Gastroesophageal sphincter (tissue), 4 donors: Measurements from ENCODE around the gene ROR1. TPM values are rescaled to one million over a fixed set of nuclear protein-coding genes. Genes with fewer than 3 reads are reported as not detected.

Experiments used
- ATAC-seq: fragments of 150-250 bp; one replicate; pipeline ENCODE4 v1.9.1; 2016; ENCODE audit warnings: mild to moderate bottlenecking, moderate library complexity
- H3K27ac ChIP-seq, 4 donors: fragments of 200-600 bp; sonication (generic) in 3 of 4; 1 replicate in 3 of 4; 2 replicates in 1 of 4; pipeline ENCODE4 v1.5.1; 2016 to 2019
- H3K27me3 ChIP-seq: fragments of 200-600 bp; sonication (generic); one replicate; pipeline ENCODE4 v1.5.1; 2019
- H3K36me3 ChIP-seq, 2 donors: fragments of 200-600 bp; sonication (generic); one replicate each; pipeline ENCODE4 v1.5.1; 2019; ENCODE audit warnings: control low read depth in 1 of 2
- H3K4me1 ChIP-seq, 3 donors: fragments of 200-600 bp; sonication (generic); 1 replicate in 2 of 3; 2 replicates in 1 of 3; pipeline ENCODE4 v1.5.1; 2016 to 2019; ENCODE audit warnings: control low read depth in 2 of 3
- H3K4me3 ChIP-seq, 2 donors: fragments of 200-600 bp; sonication (generic); one replicate each; pipeline ENCODE4 v1.5.1; 2019; ENCODE audit warnings: mild to moderate bottlenecking in 1 of 2, moderate library complexity in 1 of 2
- H3K9me3 ChIP-seq, 3 donors: fragments of 200-600 bp; sonication (generic); one replicate each; pipeline ENCODE4 v1.5.1; 2017 to 2019; ENCODE audit warnings: control low read depth in 2 of 3
- CTCF ChIP-seq, 4 experiments: fragments of 200-600 bp in 2 of 4; fragments of 450-650 bp in 2 of 4; sonication (generic) in 1 of 4; IDR thresholded peaks; one replicate each; pipeline ENCODE4 v1.5.1; 2017 to 2019; ENCODE audit warnings: antibody characterized with exemption in 4 of 4, mild to moderate bottlenecking in 2 of 4, moderate library complexity in 2 of 4
- EP300 ChIP-seq: sonication (generic); formaldehyde crosslinking; IDR thresholded peaks from one replicate; pipeline ENCODE4 v1.6.1; 2017; ENCODE audit warnings: antibody characterized with exemption, mild to moderate bottlenecking
- POLR2A ChIP-seq, 2 donors: fragments of 450-650 bp; IDR thresholded peaks; one replicate each; pipeline ENCODE4 v1.6.1; 2017; ENCODE audit warnings: antibody characterized with exemption in 2 of 2, mild to moderate bottlenecking in 2 of 2, moderate library complexity in 1 of 2
- POLR2AphosphoS5 ChIP-seq: sonication (generic); formaldehyde crosslinking; IDR thresholded peaks from one replicate; pipeline ENCODE4 v1.6.1; 2017; ENCODE audit warnings: antibody characterized with exemption
- WGBS, 2 donors: methylation state at CpG; one replicate each; pipeline ENCODE4 v1.1.5; 2018; ENCODE audit warnings: low coverage in 1 of 2; 5-methylcytosine and 5-hydroxymethylcytosine counted together
- total RNA-seq, 4 donors: library from RNA; depleted of rRNA; stranded (reverse); fragments of >200 nt; gene quantifications; one replicate each; pipeline ENCODE4 v1.1.0, GENCODE V29; 2016

Gene ROR1
- total RNA-seq, 4 donors from 2014 or later, result 5.0 to 38.0 (median 8.3) TPM

- no peak overlapping the region for H3K4me3 ChIP-seq
- no peaks in the 10 kb centered on the region for H3K36me3 ChIP-seq
- no peaks in the 10 kb centered on the region for H3K9me3 ChIP-seq
- TF ChIP-seq CTCF (IDR thresholded peaks at IDR 0.05) (no peak), POLR2AphosphoS5 (no peak), EP300 (no peak), POLR2A (IDR thresholded peaks at IDR 0.05) (no peak)
- no peak overlapping the region for H3K27ac ChIP-seq
- no peak for ATAC-seq
- H3K4me1 ChIP-seq, result no peaks in the 10 kb centered on the region
- H3K27me3 ChIP-seq, result no peaks in the 10 kb centered on the region
Measured at GRCh38 chr1:63921802-63922201, 148.0 kb downstream of the ROR1 start.

GRCh38 chr1:63922848-63923247 lies 149.0 kb downstream of the ROR1 start:
- Histone ChIP-seq H3K27ac (no peak overlapping the region), H3K36me3 (no peaks in the 10 kb centered on the region), H3K4me3 (no peak overlapping the region), H3K4me1 (peaks cover 0 to under 1% (median 0%) of the 10 kb centered on the region in 3 donors), H3K27me3 (no peaks in the 10 kb centered on the region), H3K9me3 (no peaks in the 10 kb centered on the region)
- no peak for TF ChIP-seq POLR2A (IDR thresholded peaks at IDR 0.05)
- no peak for ATAC-seq
- 83 to 100% methylated on average over 1 to 2 of the region's 6 CpGs for WGBS, 2 donors

- Histone ChIP-seq H3K4me1 (peaks cover 0 to 5% (median 2%) of the 10 kb centered on the region in 3 donors), H3K9me3 (no peaks in the 10 kb centered on the region), H3K27ac (no peak overlapping the region), H3K27me3 (no peaks in the 10 kb centered on the region), H3K36me3 (no peaks in the 10 kb centered on the region), H3K4me3 (no peak overlapping the region)
- TF ChIP-seq CTCF (IDR thresholded peaks at IDR 0.05) (no peak), POLR2A (IDR thresholded peaks at IDR 0.05) (no peak), POLR2AphosphoS5 (no peak), EP300 (no peak)
- ATAC-seq, result no peak
- 86 to 100% methylated on average over 2 of the region's 2 CpGs for WGBS, 2 donors
Measured at GRCh38 chr1:63923302-63923701, 149.5 kb downstream of the ROR1 start.

- 87 to 94% methylated on average over 2 to 3 of the region's 3 CpGs for WGBS, 2 donors
- Histone ChIP-seq H3K36me3 (no peaks in the 10 kb centered on the region), H3K4me1 (peaks cover 0 to 11% (median 3%) of the 10 kb centered on the region in 3 donors), H3K9me3 (no peaks in the 10 kb centered on the region), H3K27me3 (no peaks in the 10 kb centered on the region), H3K4me3 (no peak overlapping the region), H3K27ac (no peak overlapping the region)
- no peak for TF ChIP-seq POLR2A (IDR thresholded peaks at IDR 0.05)
- TF ChIP-seq EP300, result no peak
- TF ChIP-seq CTCF (IDR thresholded peaks at IDR 0.05), result no peak
- no peak for TF ChIP-seq POLR2AphosphoS5
- no peak for ATAC-seq
Measured at GRCh38 chr1:63924600-63924999, 150.8 kb downstream of the ROR1 start.

GRCh38 chr1:63928186-63929105 lies 154.6 kb downstream of the ROR1 start:
- no peaks in the 10 kb centered on the region for H3K9me3 ChIP-seq
- H3K4me3 ChIP-seq, result no peak overlapping the region
- WGBS, 2 donors, result 61 to 64% methylated on average over 6 to 7 of the region's 7 CpGs
- no peaks in the 10 kb centered on the region for H3K36me3 ChIP-seq
- no peaks in the 10 kb centered on the region for H3K27me3 ChIP-seq
- no peak overlapping the region for H3K27ac ChIP-seq
- ATAC-seq, result no peak
- peaks cover 0 to 11% (median 3%) of the 10 kb centered on the region in 3 donors for H3K4me1 ChIP-seq
- no peak for TF ChIP-seq EP300

- Histone ChIP-seq H3K4me1 (peaks cover 0 to 11% (median 3%) of the 10 kb centered on the region in 3 donors), H3K9me3 (no peaks in the 10 kb centered on the region), H3K36me3 (no peaks in the 10 kb centered on the region), H3K4me3 (no peak overlapping the region), H3K27me3 (no peaks in the 10 kb centered on the region), H3K27ac (no peak overlapping the region)
- TF ChIP-seq CTCF (IDR thresholded peaks at IDR 0.05) (no peak), POLR2AphosphoS5 (no peak), POLR2A (IDR thresholded peaks at IDR 0.05) (no peak), EP300 (no peak)
- no peak for ATAC-seq
- WGBS, 2 donors, result 69 to 87% methylated on average over 3 of the region's 3 CpGs
Measured at GRCh38 chr1:63929106-63929478, 155.3 kb downstream of the ROR1 start.
